NCI-H1092 (cell line): ENCODE data around the gene ARHGEF4.
"Not testable (repeated sequence)": the region's sequence is repeated elsewhere in the genome, so short reads cannot be mapped to it uniquely, and the experiment has no call there.

ENCODE experiments used
- DNase-seq: peaks from one replicate; lab custom pipeline; 2025; lab: John Stamatoyannopoulos, UW

Gene ARHGEF4

GRCh38 chr2:130890941-130891669, 54.4 kb downstream of the ARHGEF4 start:
- DNase-seq: no peak

- no peak for DNase-seq
Measured at GRCh38 chr2:130891966-130892365, 55.3 kb downstream of the ARHGEF4 start.

GRCh38 chr2:130892793-130893785, 56.4 kb downstream of the ARHGEF4 start:
- no peak for DNase-seq

- no peak for DNase-seq
Measured at GRCh38 chr2:130894326-130894942, 57.7 kb downstream of the ARHGEF4 start.

- no peak for DNase-seq
Measured at GRCh38 chr2:130896813-130897212, 60.1 kb downstream of the ARHGEF4 start.

- no peak for DNase-seq
Measured at GRCh38 chr2:130898553-130898952, 61.8 kb downstream of the ARHGEF4 start.

GRCh38 chr2:130899306-130899705, 62.6 kb downstream of the ARHGEF4 start:
- no peak for DNase-seq

GRCh38 chr2:130901061-130901460, 64.3 kb downstream of the ARHGEF4 start:
- no peak for DNase-seq

GRCh38 chr2:130901626-130902025, 64.9 kb downstream of the ARHGEF4 start:
- DNase-seq: not testable (repeated sequence)

- no peak for DNase-seq
Measured at GRCh38 chr2:130908832-130909231, 72.1 kb downstream of the ARHGEF4 start.

- DNase-seq: no peak
Measured at GRCh38 chr2:130910931-130911330, 74.2 kb downstream of the ARHGEF4 start.

- DNase-seq: no peak
Measured at GRCh38 chr2:130911482-130911881, 74.8 kb downstream of the ARHGEF4 start.

- no peak for DNase-seq
Measured at GRCh38 chr2:130911996-130912395, 75.3 kb downstream of the ARHGEF4 start.

- no peak for DNase-seq
Measured at GRCh38 chr2:130912471-130912870, 75.8 kb downstream of the ARHGEF4 start.

- no peak for DNase-seq
Measured at GRCh38 chr2:130913891-130914290, 77.2 kb downstream of the ARHGEF4 start.

- no peak for DNase-seq
Measured at GRCh38 chr2:130915149-130915548, 78.4 kb downstream of the ARHGEF4 start.

- DNase-seq: no peak
Measured at GRCh38 chr2:130915595-130916437, 79.1 kb downstream of the ARHGEF4 start.

GRCh38 chr2:130916438-130916705, 79.7 kb downstream of the ARHGEF4 start:
- no peak for DNase-seq

GRCh38 chr2:130917006-130917688, 80.4 kb downstream of the ARHGEF4 start:
- DNase-seq: no peak

GRCh38 chr2:130918393-130918792, 81.7 kb downstream of the ARHGEF4 start:
- DNase-seq: no peak
